Measurements from ENCODE around the gene SPPL3.

The SPPL3 gene

DNA sequence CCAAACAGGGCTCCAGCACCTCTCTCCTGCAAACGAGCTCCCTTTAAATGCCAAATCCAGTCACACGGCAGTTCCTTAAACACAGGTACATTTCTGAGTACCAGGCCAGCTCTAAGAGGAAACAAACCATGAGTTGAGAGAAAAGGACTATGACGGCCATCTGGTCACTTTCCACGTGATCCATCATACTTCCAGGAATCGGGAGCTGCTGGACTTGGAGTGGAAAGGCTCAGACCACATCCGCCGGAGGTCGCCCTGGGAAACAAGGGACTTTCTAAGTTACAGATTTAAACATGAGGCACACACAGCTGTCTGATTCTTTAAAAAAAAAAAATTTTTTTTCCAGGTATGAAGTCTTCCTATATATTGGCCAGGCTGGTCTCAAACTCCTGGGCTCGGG, 139.3 kb downstream of the SPPL3 start:
- TF ChIP-seq TAF1 (IDR thresholded peaks at IDR 0.05; ENCODE audit: borderline replicate concordance, insufficient read depth, low read length) (no peak), POLR2AphosphoS5 (IDR thresholded peaks at IDR 0.05; ENCODE audit: low read depth, low read length) (no peak), SIN3A (IDR thresholded peaks at IDR 0.05; ENCODE audit: borderline replicate concordance, insufficient read depth, low read length) (no peak)

DNA sequence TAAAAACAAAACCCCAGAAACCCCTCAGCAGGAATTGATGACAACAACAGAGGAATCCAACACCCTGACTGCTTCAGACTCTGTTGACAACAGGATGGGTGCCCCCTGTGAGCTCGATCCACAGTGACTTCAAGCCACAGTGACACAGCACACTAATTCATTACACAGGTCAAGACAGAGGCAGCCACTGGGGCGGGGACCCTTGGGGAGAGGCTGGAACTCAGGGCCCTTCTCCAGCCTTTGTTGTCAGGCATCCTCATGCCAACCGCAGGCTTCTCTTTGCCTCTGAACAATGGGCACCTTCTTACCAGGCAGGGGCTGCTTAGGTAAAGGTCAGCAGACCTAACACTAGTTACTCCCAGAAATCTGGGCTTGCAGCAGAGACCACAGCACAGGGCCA, 140.9 kb downstream of the SPPL3 start:
- TF ChIP-seq, protein P1, sequence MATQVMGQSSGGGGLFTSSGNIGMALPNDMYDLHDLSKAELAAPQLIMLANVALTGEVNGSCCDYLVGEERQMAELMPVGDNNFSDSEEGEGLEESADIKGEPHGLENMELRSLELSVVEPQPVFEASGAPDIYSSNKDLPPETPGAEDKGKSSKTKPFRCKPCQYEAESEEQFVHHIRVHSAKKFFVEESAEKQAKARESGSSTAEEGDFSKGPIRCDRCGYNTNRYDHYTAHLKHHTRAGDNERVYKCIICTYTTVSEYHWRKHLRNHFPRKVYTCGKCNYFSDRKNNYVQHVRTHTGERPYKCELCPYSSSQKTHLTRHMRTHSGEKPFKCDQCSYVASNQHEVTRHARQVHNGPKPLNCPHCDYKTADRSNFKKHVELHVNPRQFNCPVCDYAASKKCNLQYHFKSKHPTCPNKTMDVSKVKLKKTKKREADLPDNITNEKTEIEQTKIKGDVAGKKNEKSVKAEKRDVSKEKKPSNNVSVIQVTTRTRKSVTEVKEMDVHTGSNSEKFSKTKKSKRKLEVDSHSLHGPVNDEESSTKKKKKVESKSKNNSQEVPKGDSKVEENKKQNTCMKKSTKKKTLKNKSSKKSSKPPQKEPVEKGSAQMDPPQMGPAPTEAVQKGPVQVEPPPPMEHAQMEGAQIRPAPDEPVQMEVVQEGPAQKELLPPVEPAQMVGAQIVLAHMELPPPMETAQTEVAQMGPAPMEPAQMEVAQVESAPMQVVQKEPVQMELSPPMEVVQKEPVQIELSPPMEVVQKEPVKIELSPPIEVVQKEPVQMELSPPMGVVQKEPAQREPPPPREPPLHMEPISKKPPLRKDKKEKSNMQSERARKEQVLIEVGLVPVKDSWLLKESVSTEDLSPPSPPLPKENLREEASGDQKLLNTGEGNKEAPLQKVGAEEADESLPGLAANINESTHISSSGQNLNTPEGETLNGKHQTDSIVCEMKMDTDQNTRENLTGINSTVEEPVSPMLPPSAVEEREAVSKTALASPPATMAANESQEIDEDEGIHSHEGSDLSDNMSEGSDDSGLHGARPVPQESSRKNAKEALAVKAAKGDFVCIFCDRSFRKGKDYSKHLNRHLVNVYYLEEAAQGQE (IDR thresholded peaks at IDR 0.05; ENCODE audit: insufficient read depth in 1 of 2, low read depth in 2 of 2, low read length in 2 of 2), result no peak
- TF ChIP-seq FOXP2 (optimal IDR thresholded peaks at IDR 0.05; ENCODE audit: borderline replicate concordance, extremely low read depth, extremely low read length, insufficient read depth), result no peak
- TF ChIP-seq SIN3A (IDR thresholded peaks at IDR 0.05; ENCODE audit: borderline replicate concordance, insufficient read depth, low read length), result no peak
- TF ChIP-seq POLR2AphosphoS5 (IDR thresholded peaks at IDR 0.05; ENCODE audit: low read depth, low read length), result no peak
- no peak for TF ChIP-seq TAF1 (IDR thresholded peaks at IDR 0.05; ENCODE audit: borderline replicate concordance, insufficient read depth, low read length)

DNA sequence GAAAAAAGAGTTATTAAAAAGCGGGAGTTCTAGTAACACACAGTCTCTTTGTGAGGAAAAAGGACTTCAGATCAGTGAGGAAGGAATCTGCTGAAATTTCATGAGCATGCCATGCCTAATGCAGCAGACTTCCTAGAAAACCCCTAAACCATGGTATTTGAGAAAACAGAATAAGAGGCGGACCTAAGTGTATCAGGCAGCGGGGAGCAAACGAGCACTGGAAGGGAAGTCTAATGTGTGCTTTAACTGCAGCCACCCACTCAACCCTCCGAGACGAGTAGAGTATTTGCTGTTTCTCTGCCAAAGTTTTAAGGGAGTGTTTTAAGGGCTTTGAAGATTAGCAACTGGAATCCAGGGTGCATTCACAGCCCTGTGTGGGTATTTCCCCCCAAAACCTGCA, 142.1 kb downstream of the SPPL3 start:
- no peak for TF ChIP-seq FOXP2 (optimal IDR thresholded peaks at IDR 0.05; ENCODE audit: borderline replicate concordance, extremely low read depth, extremely low read length, insufficient read depth)
- no peak for TF ChIP-seq TAF1 (IDR thresholded peaks at IDR 0.05; ENCODE audit: borderline replicate concordance, insufficient read depth, low read length)
- no peak for TF ChIP-seq POLR2AphosphoS5 (IDR thresholded peaks at IDR 0.05; ENCODE audit: low read depth, low read length)
- TF ChIP-seq SIN3A (IDR thresholded peaks at IDR 0.05; ENCODE audit: borderline replicate concordance, insufficient read depth, low read length), result no peak
- TF ChIP-seq, protein P1 (IDR thresholded peaks at IDR 0.05; ENCODE audit: insufficient read depth in 1 of 2, low read depth in 2 of 2, low read length in 2 of 2), result no peak

DNA sequence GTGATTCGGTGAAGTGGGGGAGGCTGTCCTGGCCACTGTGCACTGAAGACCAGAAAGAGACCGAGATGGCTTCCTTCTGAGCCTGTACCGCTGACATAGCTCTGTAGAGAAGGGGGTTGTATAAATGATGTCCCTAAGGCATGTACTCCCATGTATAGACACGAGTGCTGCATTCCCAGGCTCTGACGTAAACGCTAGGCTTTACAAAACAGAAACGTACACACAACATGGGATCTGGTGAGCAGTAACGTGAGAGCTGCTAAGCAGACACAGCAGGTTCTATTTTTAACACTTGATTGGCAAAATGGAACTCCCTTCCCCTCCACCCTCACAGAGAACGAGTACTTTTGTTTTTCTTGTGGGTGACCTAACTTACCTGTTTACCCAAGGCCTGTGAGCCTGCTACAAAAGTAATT, 142.6 kb downstream of the SPPL3 start:
- TF ChIP-seq TAF1 (IDR thresholded peaks at IDR 0.05; ENCODE audit: borderline replicate concordance, insufficient read depth, low read length), result no peak
- TF ChIP-seq FOXP2 (optimal IDR thresholded peaks at IDR 0.05; ENCODE audit: borderline replicate concordance, extremely low read depth, extremely low read length, insufficient read depth), result no peak
- TF ChIP-seq POLR2AphosphoS5 (IDR thresholded peaks at IDR 0.05; ENCODE audit: low read depth, low read length), result no peak
- TF ChIP-seq, protein P1 (IDR thresholded peaks at IDR 0.05; ENCODE audit: insufficient read depth in 1 of 2, low read depth in 2 of 2, low read length in 2 of 2), result no peak
- no peak for TF ChIP-seq SIN3A (IDR thresholded peaks at IDR 0.05; ENCODE audit: borderline replicate concordance, insufficient read depth, low read length)

DNA sequence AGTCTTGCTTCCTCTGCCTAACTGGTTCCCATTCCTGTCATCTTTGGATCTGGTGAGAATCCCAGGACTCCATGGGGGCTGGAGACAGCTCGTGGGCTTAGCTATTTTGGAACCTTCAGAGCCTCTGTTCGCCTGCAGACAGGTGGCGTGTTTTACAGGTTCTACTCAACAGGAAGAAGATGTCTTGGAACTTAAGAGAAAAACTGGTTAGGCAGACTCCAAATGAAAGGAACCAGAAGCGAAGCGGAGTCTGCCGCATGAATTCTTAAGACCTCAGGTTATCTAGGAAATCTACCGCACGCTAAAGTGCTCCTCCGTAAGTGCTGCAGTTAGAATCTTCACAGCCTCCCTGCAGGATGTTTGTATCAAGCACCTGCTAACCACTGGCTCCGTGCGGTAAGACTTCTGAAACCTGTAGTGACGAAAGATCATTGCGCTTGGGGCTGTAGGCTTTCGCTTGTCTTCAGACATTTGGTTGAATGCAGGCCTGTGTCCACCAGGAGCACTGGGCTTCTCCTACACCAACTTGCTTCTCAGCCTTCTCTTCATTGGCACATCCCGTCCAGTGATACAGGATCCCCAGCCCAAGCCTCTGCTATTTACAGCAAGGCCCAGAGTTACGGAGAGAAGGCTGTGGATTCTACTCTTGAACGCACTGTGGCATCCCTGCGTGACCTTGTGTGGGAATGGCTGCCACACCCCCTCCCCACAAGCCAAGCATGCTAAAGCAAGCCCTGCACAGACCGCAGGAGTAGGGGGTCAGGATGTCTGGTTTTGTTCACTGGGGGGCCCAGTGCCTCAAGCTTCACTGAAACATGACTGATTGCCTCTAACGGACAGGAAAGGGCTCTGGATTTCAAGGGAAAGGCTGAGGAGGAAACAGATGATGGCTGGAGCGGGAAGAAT, 143.6 kb downstream of the SPPL3 start:
- TF ChIP-seq TAF1 (IDR thresholded peaks at IDR 0.05; ENCODE audit: borderline replicate concordance, insufficient read depth, low read length) (no peak), SIN3A (IDR thresholded peaks at IDR 0.05; ENCODE audit: borderline replicate concordance, insufficient read depth, low read length) (no peak), FOXP2 (optimal IDR thresholded peaks at IDR 0.05; ENCODE audit: borderline replicate concordance, extremely low read depth, extremely low read length, insufficient read depth) (no peak), POLR2AphosphoS5 (IDR thresholded peaks at IDR 0.05; ENCODE audit: low read depth, low read length) (no peak)
- TF ChIP-seq, protein P1 (IDR thresholded peaks at IDR 0.05; ENCODE audit: insufficient read depth in 1 of 2, low read depth in 2 of 2, low read length in 2 of 2), result no peak

Data from PFSK-1 (cell line).